Liver (tissue), 3 donors: ENCODE results near the gene GALE.

Experiments
- GABPA ChIP-seq, 2 donors: IDR thresholded peaks in 1 of 2; conservative IDR thresholded peaks in 1 of 2; 2 replicates each; pipeline ENCODE4 v1.6.1; 2016; ENCODE audit warnings: antibody characterized with exemption in 2 of 2, mild to moderate bottlenecking in 1 of 2, moderate library complexity in 1 of 2
- RAD21 ChIP-seq, 2 donors: IDR thresholded peaks; 2 replicates each; pipeline ENCODE4 v1.6.1; 2016; ENCODE audit warnings: antibody characterized with exemption in 2 of 2, mild to moderate bottlenecking in 2 of 2
- TAF1 ChIP-seq: conservative IDR thresholded peaks from 2 replicates; pipeline ENCODE4 v1.6.1; 2016; ENCODE audit warnings: antibody characterized with exemption, mild to moderate bottlenecking
- TF ChIP-seq, protein P1 (sequence below): fragments of 150-350 bp; IDR thresholded peaks from 2 replicates; pipeline ENCODE4 v1.5.1; 2017; ENCODE audit warnings: improper control_type of control experiment, low read depth, low read length; ENCODE audit not compliant: missing input control
- TF ChIP-seq, protein P2 (sequence below): IDR thresholded peaks from 2 replicates; pipeline ENCODE4 v1.6.1; 2016; ENCODE audit warnings: antibody characterized with exemption, mild to moderate bottlenecking
- TF ChIP-seq, protein P3 (sequence below): IDR thresholded peaks from 2 replicates; pipeline ENCODE4 v1.6.1; 2016; ENCODE audit warnings: antibody characterized with exemption
- TF ChIP-seq, protein P4 (sequence below): IDR thresholded peaks from 2 replicates; pipeline ENCODE4 v1.6.1; 2016; ENCODE audit warnings: antibody characterized with exemption
- donor health status: healthy.
- donor health status: healthy.

DNA sequence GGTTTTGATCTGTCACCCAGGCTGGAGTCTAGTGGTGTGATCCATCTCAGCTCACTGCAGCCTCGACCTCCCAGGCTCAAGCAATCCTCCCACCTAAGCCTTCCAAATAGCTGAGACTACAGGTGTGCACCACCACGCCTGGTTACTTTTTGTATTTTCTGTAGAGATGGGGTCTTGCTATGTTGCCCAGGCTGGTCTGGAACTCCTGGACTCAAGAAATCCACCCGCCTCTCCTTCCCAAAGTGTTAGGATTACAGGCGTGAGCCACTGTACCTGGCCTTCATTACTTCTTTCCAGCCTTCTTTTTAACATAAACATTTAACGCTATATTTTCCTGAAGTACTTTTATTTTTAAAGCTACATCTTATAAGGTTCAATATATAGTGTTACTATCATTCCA is 43.1 kb upstream of the GALE start:
- TF ChIP-seq, protein P1, sequence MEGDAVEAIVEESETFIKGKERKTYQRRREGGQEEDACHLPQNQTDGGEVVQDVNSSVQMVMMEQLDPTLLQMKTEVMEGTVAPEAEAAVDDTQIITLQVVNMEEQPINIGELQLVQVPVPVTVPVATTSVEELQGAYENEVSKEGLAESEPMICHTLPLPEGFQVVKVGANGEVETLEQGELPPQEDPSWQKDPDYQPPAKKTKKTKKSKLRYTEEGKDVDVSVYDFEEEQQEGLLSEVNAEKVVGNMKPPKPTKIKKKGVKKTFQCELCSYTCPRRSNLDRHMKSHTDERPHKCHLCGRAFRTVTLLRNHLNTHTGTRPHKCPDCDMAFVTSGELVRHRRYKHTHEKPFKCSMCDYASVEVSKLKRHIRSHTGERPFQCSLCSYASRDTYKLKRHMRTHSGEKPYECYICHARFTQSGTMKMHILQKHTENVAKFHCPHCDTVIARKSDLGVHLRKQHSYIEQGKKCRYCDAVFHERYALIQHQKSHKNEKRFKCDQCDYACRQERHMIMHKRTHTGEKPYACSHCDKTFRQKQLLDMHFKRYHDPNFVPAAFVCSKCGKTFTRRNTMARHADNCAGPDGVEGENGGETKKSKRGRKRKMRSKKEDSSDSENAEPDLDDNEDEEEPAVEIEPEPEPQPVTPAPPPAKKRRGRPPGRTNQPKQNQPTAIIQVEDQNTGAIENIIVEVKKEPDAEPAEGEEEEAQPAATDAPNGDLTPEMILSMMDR = no peak
- TF ChIP-seq GABPA (IDR thresholded peaks at IDR 0.05 in 1 of 2, conservative IDR thresholded peaks at IDR 0.05 in 1 of 2) (no peak), TAF1 (no peak), RAD21 (IDR thresholded peaks at IDR 0.05) (no peak)
- TF ChIP-seq, protein P2, sequence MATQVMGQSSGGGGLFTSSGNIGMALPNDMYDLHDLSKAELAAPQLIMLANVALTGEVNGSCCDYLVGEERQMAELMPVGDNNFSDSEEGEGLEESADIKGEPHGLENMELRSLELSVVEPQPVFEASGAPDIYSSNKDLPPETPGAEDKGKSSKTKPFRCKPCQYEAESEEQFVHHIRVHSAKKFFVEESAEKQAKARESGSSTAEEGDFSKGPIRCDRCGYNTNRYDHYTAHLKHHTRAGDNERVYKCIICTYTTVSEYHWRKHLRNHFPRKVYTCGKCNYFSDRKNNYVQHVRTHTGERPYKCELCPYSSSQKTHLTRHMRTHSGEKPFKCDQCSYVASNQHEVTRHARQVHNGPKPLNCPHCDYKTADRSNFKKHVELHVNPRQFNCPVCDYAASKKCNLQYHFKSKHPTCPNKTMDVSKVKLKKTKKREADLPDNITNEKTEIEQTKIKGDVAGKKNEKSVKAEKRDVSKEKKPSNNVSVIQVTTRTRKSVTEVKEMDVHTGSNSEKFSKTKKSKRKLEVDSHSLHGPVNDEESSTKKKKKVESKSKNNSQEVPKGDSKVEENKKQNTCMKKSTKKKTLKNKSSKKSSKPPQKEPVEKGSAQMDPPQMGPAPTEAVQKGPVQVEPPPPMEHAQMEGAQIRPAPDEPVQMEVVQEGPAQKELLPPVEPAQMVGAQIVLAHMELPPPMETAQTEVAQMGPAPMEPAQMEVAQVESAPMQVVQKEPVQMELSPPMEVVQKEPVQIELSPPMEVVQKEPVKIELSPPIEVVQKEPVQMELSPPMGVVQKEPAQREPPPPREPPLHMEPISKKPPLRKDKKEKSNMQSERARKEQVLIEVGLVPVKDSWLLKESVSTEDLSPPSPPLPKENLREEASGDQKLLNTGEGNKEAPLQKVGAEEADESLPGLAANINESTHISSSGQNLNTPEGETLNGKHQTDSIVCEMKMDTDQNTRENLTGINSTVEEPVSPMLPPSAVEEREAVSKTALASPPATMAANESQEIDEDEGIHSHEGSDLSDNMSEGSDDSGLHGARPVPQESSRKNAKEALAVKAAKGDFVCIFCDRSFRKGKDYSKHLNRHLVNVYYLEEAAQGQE = no peak
- TF ChIP-seq, protein P3, sequence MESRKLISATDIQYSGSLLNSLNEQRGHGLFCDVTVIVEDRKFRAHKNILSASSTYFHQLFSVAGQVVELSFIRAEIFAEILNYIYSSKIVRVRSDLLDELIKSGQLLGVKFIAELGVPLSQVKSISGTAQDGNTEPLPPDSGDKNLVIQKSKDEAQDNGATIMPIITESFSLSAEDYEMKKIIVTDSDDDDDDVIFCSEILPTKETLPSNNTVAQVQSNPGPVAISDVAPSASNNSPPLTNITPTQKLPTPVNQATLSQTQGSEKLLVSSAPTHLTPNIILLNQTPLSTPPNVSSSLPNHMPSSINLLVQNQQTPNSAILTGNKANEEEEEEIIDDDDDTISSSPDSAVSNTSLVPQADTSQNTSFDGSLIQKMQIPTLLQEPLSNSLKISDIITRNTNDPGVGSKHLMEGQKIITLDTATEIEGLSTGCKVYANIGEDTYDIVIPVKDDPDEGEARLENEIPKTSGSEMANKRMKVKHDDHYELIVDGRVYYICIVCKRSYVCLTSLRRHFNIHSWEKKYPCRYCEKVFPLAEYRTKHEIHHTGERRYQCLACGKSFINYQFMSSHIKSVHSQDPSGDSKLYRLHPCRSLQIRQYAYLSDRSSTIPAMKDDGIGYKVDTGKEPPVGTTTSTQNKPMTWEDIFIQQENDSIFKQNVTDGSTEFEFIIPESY = no peak
- TF ChIP-seq, protein P4, sequence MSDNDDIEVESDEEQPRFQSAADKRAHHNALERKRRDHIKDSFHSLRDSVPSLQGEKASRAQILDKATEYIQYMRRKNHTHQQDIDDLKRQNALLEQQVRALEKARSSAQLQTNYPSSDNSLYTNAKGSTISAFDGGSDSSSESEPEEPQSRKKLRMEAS = no peak
